Lung (tissue), 12 donors: ENCODE data around the gene RAD54L2. TPM values are rescaled to one million over a fixed set of nuclear protein-coding genes. Genes with fewer than 3 reads are reported as not detected.
A peak's percentile ranks its signal among the peaks of the same experiment; 100 is the strongest.
"Not testable (repeated sequence)": the region's sequence is repeated elsewhere in the genome, so short reads cannot be mapped to it uniquely, and the experiment has no call there.

Experiments used
- ATAC-seq: fragments of 200-7000 bp; cut with Tn5 transposase; one replicate; pipeline ENCODE4 v1.9.1; 2020; ENCODE audit warnings: moderate number of reproducible peaks; ENCODE audit not compliant: insufficient read depth, low FRiP score
- DNase-seq, 3 donors: peaks; one replicate each; pipeline ENCODE4 v3.0.0-alpha.2; 2013 to 2017
- H3K27ac ChIP-seq, 2 donors: one replicate each; pipeline ENCODE4 v1.5.1; 2013; ENCODE audit warnings: mild to moderate bottlenecking in 2 of 2, moderate library complexity in 2 of 2, control low read depth in 1 of 2, inconsistent platforms in 1 of 2, low read depth in 1 of 2, low read length in 1 of 2
- H3K27me3 ChIP-seq, 3 donors: one replicate each; pipeline ENCODE4 v1.5.1; 2013; ENCODE audit warnings: low read length in 2 of 3; ENCODE audit not compliant: control insufficient read depth in 3 of 3, insufficient read depth in 3 of 3
- H3K36me3 ChIP-seq, 4 donors: one replicate each; pipeline ENCODE4 v1.5.1; 2013; ENCODE audit warnings: low read length in 4 of 4, mild to moderate bottlenecking in 1 of 4, moderate library complexity in 1 of 4; ENCODE audit not compliant: control insufficient read depth in 4 of 4, insufficient read depth in 4 of 4
- H3K4me1 ChIP-seq, 5 donors: one replicate each; pipeline ENCODE4 v1.5.1; 2013; ENCODE audit warnings: low read length in 5 of 5, mild to moderate bottlenecking in 2 of 5, moderate library complexity in 1 of 5; ENCODE audit not compliant: control insufficient read depth in 5 of 5, insufficient read depth in 5 of 5
- H3K4me3 ChIP-seq: one replicate; pipeline ENCODE4 v1.5.1; 2013; ENCODE audit warnings: mild to moderate bottlenecking, control low read depth, moderate library complexity
- H3K9ac ChIP-seq, 2 donors: one replicate each; pipeline ENCODE4 v1.5.1; 2013; ENCODE audit warnings: low read length in 2 of 2, control low read depth in 1 of 2; ENCODE audit not compliant: insufficient read depth in 1 of 2
- H3K9me3 ChIP-seq, 4 donors: one replicate each; pipeline ENCODE4 v1.5.1; 2013; ENCODE audit warnings: low read length in 3 of 4, mild to moderate bottlenecking in 1 of 4, moderate library complexity in 1 of 4; ENCODE audit not compliant: control insufficient read depth in 4 of 4, insufficient read depth in 3 of 4
- CTCF ChIP-seq: IDR thresholded peaks from 2 replicates; pipeline ENCODE4 v1.5.1; 2012; ENCODE audit warnings: mild to moderate bottlenecking; ENCODE audit errors: control extremely low read depth, extremely low read depth
- whole genome bisulfite sequencing, 2 donors: extraction: QIAGEN DNeasy Blood & Tissue Kit; methylation state at CpG; one replicate each; pipeline ENCODE4 v1.1.7; 2013; 5-methylcytosine and 5-hydroxymethylcytosine counted together
- polyA plus RNA-seq, 2 donors: library from polyadenylated mRNA; stranded (reverse); fragments of 200-250 nt; gene quantifications; one replicate each; pipeline ENCODE4 v1.2.1, GENCODE V29; 2013
- total RNA-seq, 2 donors: library from RNA; depleted of rRNA in 1 of 2; stranded (reverse); fragments of >200 nt in 1 of 2; gene quantifications; one replicate each; pipeline ENCODE4 v1.2.1, GENCODE V29; 2014 to 2021
- donor health status: control.
- donor health status: control.
- donor health status: Bipolar disorder and iron deficiency.
- donor health status: healthy.
- donor health status: DM: yes; HTN: yes; CAD: no.

RAD54L2 gene
- total and polyA plus RNA-seq, 4 donors, result 3.6 to 30.6 (median 15.2) TPM

- ATAC-seq (no peak), DNase-seq (peak; percentile 75 to 94 (median 94))
- H3K4me1 ChIP-seq, result peaks cover 0 to 16% (median 8%) of the 10 kb centered on the region in 5 donors
- no peaks in the 10 kb centered on the region for H3K9me3 ChIP-seq
- H3K27me3 ChIP-seq, result no peaks in the 10 kb centered on the region
- WGBS, 2 donors, result 58 to 60% methylated on average over 4 of the region's 4 CpGs
- no peak overlapping the region for H3K27ac ChIP-seq
- TF ChIP-seq CTCF, result no peak
- H3K9ac ChIP-seq, result no peak overlapping the region
- peaks cover 0 to 9% (median 4%) of the 10 kb centered on the region in 4 donors for H3K36me3 ChIP-seq
- no peak overlapping the region for H3K4me3 ChIP-seq
These were observed 20.9 kb downstream of the RAD54L2 start for GRCh38 chr3:51559411-51559888.

GRCh38 chr3:51559961-51560360, 21.4 kb downstream of the RAD54L2 start:
- Histone ChIP-seq H3K9me3 (no peaks in the 10 kb centered on the region), H3K27me3 (no peaks in the 10 kb centered on the region), H3K4me1 (peaks cover 0 to 16% (median 8%) of the 10 kb centered on the region in 5 donors), H3K36me3 (peaks cover 0 to 9% (median 3%) of the 10 kb centered on the region in 4 donors), H3K27ac (no peak overlapping the region), H3K4me3 (no peak overlapping the region), H3K9ac (no peak overlapping the region)
- ATAC-seq, result no peak
- DNase-seq, result no peak
- no peak for TF ChIP-seq CTCF

GRCh38 chr3:51562403-51562802, 23.9 kb downstream of the RAD54L2 start:
- H3K9ac ChIP-seq, H3K9me3 ChIP-seq, H3K27ac ChIP-seq, ATAC-seq, DNase-seq, H3K4me3 ChIP-seq, H3K36me3 ChIP-seq, H3K27me3 ChIP-seq: not testable (repeated sequence)
- WGBS, 2 donors, result 97 to 98% methylated on average over 4 of the region's 4 CpGs
- peaks cover 0 to 17% (median 9%) of the 10 kb centered on the region in 5 donors for H3K4me1 ChIP-seq

GRCh38 chr3:51568036-51568435, 29.5 kb downstream of the RAD54L2 start:
- WGBS, 2 donors, result 13 to 45% methylated on average over 2 of the region's 2 CpGs
- H3K36me3 ChIP-seq, result peaks cover 0 to 2% (median under 1%) of the 10 kb centered on the region in 4 donors
- no peak overlapping the region for H3K4me3 ChIP-seq
- H3K27ac ChIP-seq, result no peak overlapping the region
- DNase-seq, result no peak
- H3K27me3 ChIP-seq, result no peaks in the 10 kb centered on the region
- TF ChIP-seq CTCF, result no peak
- no peak overlapping the region for H3K9ac ChIP-seq
- H3K9me3 ChIP-seq, result no peaks in the 10 kb centered on the region
- ATAC-seq, result no peak
- H3K4me1 ChIP-seq, result peaks cover 0 to 19% (median 4%) of the 10 kb centered on the region in 5 donors
